ENCODE measurements around the gene UBE3C.

DNA sequence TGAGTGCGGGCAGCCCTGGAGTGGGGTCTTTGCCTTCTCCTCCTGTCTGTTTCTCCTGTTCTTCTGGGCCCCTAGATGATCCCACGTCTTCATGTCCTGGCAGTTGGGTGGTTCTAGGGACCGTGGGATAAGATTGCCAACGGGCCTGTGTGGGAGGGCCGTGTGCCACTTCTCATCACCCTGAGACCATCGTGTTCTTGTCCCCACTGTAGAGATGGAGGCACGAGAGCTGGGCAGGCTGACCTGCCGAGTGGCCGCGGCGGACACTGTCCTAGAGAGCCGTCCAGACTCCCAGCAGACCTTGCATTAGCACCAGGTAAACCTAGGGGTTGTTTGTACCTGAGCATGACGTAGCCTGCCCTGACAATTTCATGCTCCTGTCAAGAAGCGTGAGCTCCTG is 18.5 kb upstream of the UBE3C start:
- TF ChIP-seq CTCF (IDR thresholded peaks at IDR 0.05) = no peak
- no peak for TF ChIP-seq POLR2A (IDR thresholded peaks at IDR 0.05)
